Measurements from ENCODE around the gene MFAP4.
"Not testable (repeated sequence)": the region's sequence is repeated elsewhere in the genome, so short reads cannot be mapped to it uniquely, and the experiment has no call there.

MFAP4 gene

GRCh38 chr17:19369107-19369778 lies 17.7 kb downstream of the MFAP4 start:
- no peak for DNase-seq

GRCh38 chr17:19368229-19368628 lies 18.8 kb downstream of the MFAP4 start:
- DNase-seq, result no peak

DNA sequence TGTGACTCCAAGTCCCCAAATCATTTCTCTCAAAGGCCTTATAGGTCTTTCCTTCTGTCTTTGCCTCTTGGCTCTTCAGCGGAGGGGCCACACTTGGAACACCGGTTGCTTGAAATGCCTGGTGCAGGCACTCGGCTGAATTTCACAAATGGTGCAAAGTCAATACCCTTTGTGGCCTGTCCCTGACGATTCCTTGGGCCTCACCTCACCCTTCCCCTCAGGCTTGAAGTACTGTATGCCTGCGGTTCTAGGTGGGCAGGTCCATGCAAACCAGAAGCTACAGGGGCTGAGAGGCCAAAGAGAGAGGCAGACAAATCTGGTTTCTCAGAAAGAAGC lies 20.4 kb downstream of the MFAP4 start:
- no peak for DNase-seq

DNA sequence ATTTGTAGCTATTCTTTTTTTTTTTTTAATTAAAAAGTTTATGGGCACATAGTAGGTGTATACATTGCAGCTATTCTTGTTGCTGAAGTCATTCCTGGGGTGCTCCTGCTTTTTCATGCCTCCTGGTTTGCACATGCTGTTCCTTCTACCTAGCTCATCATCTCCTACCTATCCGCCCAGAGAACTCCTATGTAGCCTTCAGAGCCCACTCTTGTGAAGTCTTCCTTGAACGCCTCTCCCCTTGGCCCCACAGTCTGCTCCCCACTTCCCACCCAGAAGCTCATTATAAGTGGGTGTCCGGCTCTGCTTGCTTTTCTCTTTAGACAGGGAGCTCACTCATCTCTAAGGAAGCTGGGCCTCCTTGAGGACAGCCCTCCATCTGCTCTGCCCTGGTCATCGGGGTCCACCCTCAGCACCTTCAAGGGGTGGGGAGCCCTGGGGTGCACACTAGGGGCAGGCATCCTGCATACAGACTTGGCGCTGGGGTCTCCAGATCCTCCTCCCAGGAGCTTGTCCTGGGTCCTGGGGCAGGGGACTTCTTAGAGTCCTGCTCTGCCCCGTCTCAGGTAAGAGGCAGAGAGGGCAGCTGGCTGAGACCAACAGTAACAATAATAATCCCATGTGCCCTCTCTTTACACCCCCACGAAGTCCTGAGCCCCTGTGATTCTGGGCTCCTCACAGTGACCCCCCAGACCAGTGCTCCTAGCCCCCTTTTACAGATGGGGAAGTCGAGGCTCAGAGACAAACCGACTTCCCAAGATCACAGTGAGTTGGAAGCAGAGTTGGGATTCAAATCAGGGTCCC lies 21.0 kb downstream of the MFAP4 start:
- DNase-seq, result no peak

DNA sequence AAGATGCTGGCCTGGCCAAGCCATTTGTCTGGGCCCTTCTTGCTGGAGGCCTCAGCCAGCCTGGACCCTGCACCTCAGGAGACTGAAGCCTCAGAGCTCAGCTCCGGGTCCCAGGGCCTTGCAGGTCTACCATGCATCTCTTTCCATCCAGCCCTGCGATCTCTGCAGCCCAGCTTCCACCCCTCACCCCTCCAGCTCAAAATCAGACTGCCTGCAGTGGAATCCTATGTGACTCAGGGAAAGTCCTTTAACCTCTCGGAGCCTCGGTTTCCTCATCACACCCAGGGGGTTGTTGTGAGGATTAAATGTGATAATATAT lies 21.5 kb downstream of the MFAP4 start:
- no peak for DNase-seq

DNA sequence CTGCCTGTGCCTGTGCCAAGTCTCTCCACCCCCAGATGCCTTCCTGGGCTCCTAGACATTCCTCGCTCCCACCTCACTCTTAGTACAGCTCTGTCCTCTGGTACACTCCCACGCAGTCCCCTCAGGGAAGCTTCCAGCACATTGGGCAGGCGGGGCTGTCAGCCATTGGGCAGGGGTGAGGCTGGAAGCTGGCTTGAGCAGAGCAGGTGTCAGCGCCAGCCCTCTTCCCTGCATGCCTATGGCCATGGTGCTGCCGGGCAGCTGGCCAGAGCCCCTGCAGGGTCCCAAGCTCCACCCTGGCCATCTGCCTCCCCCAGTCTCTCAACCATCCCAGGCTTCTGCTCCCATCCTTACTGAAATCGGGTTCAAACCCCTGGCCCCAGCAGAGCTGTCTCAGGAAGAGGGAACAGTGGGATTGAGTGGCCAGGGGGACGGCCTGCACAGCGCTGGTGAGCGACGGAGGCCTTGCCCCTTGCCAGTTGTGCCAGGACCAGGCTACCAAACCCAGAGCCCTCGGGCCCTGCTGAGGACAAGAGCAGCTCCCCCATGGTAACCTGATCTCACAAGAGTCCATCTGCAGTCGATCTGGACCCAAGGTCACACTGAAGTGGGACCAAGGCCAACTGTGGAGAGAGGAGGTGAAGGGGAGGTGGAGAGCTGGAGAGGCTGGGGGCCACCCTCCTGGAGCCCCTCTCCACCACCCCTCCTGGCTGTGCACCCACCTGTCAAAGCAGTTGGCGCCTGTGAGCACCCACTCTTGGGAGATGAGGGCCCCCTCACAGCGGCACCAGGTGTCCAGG lies 22.1 kb downstream of the MFAP4 start:
- DNase-seq, result no peak

- no peak for DNase-seq
Measured at GRCh38 chr17:19363460-19364035, 23.4 kb downstream of the MFAP4 start.

DNA sequence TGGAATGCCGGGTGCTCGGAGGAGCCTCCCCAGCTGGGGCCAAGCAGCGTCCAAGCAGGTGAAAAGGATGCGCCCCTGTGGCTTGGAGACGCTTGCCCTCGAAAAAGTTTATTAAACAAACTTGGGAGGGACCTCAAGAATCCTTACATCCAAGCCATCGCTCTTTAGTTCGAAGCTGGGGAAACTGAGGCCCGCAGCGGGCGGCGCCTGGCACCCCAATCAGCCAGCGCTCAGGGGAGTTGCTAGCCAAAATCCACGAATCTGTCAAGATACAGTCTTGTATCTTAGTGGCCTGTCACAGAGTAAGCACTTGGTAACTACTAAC lies 23.9 kb downstream of the MFAP4 start:
- DNase-seq, result no peak

- DNase-seq, result peak; percentile 91
Measured at GRCh38 chr17:19362277-19363113, 24.5 kb downstream of the MFAP4 start, which contains the start of gene B9D1. B9D1 (minus strand) TSS chr17:19362723; CDS start chr17:19362569, 154 bp downstream.

DNA sequence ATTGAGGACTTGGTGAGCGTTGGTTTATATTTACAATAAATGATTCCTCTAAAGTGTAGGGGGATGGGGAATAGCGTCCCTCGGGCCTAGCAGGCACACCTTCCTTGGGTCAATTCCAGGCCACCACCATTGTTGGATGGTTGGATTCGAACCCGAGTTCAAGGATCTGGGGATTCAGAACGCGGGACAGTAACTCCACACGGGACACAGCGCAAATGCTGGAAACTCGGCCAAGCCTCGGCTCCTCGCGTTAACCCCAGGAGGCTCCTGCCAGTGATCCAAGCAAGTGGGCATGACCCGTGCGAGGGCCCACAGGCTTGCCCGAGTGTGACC lies 25.1 kb downstream of the MFAP4 start:
- no peak for DNase-seq

DNA sequence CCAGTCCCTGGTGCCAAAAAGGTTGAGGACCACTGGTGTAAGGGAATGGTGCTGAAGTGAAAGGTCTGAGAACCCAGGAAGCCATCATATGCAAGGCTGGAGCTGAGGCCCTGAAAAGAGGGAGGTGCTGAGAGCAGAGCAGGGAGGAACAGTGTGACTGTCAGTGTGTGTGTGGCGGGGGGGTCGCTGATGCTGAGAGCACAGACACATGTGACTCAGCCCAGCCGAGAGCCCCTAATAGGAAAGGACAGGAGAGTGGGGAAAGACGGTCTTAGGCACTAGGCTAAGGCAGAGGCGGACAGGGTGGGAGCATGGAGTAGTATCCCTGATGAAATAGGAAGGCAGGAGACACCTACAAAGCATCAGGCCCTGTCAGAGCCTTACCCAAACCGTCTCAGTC lies 25.7 kb downstream of the MFAP4 start:
- no peak for DNase-seq

- DNase-seq, result no peak
Measured at GRCh38 chr17:19360772-19361171, 26.2 kb downstream of the MFAP4 start.

- no peak for DNase-seq
Measured at GRCh38 chr17:19359856-19360255, 27.1 kb downstream of the MFAP4 start.

DNA sequence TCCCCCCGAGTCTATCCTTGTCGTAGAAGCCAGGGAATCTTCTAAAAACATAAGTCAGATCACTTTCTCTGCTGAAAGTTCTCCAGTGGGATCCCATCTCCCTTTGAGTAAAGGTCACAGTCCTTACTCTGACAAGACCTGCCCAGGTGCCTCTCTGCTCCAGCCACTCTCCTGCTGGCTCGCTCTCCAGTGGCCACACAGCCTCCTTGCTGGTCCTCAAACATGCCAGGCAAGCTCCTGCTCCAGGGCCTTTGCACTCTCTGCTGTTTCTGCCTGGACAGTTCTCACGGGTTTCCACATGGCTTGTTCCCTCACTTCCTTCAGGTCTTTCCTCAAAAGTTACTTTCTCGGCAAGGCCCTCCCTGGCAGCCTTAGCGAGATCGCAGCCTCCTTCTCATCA lies 27.8 kb downstream of the MFAP4 start:
- no peak for DNase-seq

DNA sequence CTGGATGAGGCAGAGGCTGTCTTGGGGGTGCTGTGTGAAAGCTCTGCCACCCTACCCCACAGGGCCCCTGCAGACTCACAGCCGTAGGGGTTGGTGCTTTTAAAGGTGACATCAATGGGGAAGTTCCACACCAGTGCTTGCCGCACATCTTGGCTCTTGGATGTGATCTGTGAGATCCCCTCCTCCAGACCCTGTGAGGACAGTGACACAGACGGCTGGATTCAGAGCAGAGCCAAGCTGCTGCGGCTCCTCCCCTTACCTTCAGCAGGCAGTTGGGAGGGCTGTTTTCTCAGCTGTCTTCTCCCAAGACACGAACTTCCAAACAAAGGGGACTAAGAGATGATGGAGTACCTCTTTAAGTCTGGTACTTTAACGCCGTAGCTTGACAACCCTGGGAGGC lies 29.2 kb downstream of the MFAP4 start:
- DNase-seq, result no peak

DNA sequence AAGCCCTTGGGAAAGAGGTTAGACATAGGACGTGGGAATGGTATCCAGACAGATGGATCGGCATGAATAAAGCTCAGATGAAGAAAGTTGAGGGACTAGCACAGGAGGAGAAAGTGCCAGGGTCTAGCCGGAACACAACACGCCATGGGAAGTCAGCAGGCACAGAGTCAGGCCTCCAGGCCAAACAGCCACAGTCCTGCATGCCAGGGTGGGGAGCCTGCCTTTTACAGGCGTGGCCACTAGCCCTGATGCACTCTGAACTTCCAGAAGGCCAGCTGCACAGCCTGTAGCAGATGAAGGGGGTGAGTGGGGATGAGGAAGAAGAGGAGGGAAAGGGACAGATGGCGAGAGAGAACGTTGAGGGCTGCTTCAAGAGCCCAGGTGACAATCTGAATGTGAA lies 29.6 kb downstream of the MFAP4 start:
- no peak for DNase-seq

- no peak for DNase-seq
Measured at GRCh38 chr17:19354748-19355147, 32.2 kb downstream of the MFAP4 start.

DNA sequence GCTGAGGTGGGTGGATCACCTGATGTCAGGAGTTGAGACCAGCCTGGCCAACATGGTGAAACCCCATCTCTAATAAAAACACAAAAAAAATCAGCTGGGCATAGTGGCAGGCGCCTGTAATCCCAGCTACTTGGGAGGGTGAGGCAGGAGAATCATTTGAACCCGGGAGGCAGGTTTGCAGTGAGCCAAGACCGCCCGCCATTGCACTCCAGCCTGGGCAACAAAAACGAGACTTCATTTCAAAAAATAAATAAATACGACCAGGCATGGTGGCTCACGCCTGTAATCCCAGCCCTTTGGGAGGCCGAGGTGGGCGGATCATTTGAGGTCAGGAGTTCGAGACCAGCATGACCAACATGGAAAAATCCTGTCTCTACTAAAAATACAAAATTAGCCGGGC lies 33.6 kb downstream of the MFAP4 start:
- DNase-seq, result not testable (repeated sequence)

GRCh38 chr17:19348806-19349205 lies 38.2 kb downstream of the MFAP4 start:
- DNase-seq, result no peak

GRCh38 chr17:19348081-19348650 lies 38.8 kb downstream of the MFAP4 start:
- DNase-seq, result no peak

GRCh38 chr17:19347323-19348080 lies 39.5 kb downstream of the MFAP4 start:
- DNase-seq, result no peak

All from central memory CD4-positive, alpha-beta T cell (primary cell).